OCI-LY7 (cell line): ENCODE results near the gene RALBP1. TPM values are rescaled to one million over a fixed set of nuclear protein-coding genes. Genes with fewer than 3 reads are reported as not detected.

Source experiments
- BruUV-seq: library from RNA; stranded (reverse); fragments of 400-500 nt; replicated peaks from 2 replicates; lab custom pipeline; 2021; lab: Mats Ljungman, UMichigan
- CTCF ChIA-PET: fragments of 300-600 bp; sonication (Branson Sonifier 250); formaldehyde crosslinking; loops from one replicate; lab custom pipeline; 2022; ENCODE audit warnings: antibody characterized with exemption; ENCODE audit not compliant: unreplicated experiment; lab: Charles Lee
- POLR2A ChIA-PET: fragments of 300-600 bp; sonication (Branson Sonifier 250); formaldehyde crosslinking; loops from one replicate; lab custom pipeline; 2022; ENCODE audit warnings: antibody characterized with exemption; lab: Charles Lee
- DNase-seq: peaks from one replicate; pipeline ENCODE4 v3.0.0-alpha.2; 2015; ENCODE audit warnings: low spot score
- H2AFZ ChIP-seq: fragments of 200-600 bp; sonication (generic), shearing (Covaris generic); 2 replicates; pipeline ENCODE4 v1.6.1; 2014; ENCODE audit warnings: mild to moderate bottlenecking, antibody characterized with exemption, low read length, moderate library complexity
- H3K27ac ChIP-seq: fragments of 200-600 bp; sonication (generic); 2 replicates; pipeline ENCODE4 v1.5.1; 2014; ENCODE audit warnings: mixed run types, low read depth, mild to moderate bottlenecking, moderate library complexity, low read length, inconsistent platforms; ENCODE audit not compliant: poor library complexity, severe bottlenecking
- H3K36me3 ChIP-seq: fragments of 200-600 bp; sonication (generic); 2 replicates; pipeline ENCODE4 v1.6.1; 2014; ENCODE audit warnings: mild to moderate bottlenecking, antibody characterized with exemption, low read length, moderate library complexity, mixed read lengths; ENCODE audit not compliant: insufficient read depth
- H3K4me1 ChIP-seq: fragments of 200-600 bp; sonication (generic); 2 replicates; pipeline ENCODE4 v1.5.1; 2014; ENCODE audit warnings: mild to moderate bottlenecking, low read length; ENCODE audit not compliant: insufficient read depth, poor library complexity, severe bottlenecking
- H3K4me2 ChIP-seq: fragments of 200-600 bp; sonication (generic); 2 replicates; pipeline ENCODE4 v1.6.1; 2014; ENCODE audit warnings: mild to moderate bottlenecking, low read length
- H3K4me3 ChIP-seq: fragments of 200-600 bp; sonication (generic); 2 replicates; pipeline ENCODE4 v1.5.1; 2014; ENCODE audit warnings: mild to moderate bottlenecking, low read depth, low read length; ENCODE audit not compliant: poor library complexity, severe bottlenecking
- H3K79me2 ChIP-seq: fragments of 200-600 bp; sonication (generic); 2 replicates; pipeline ENCODE4 v1.6.1; 2016; ENCODE audit warnings: low read depth, mild to moderate bottlenecking, low read length, moderate library complexity, mixed read lengths; ENCODE audit not compliant: insufficient read depth
- H3K9me2 ChIP-seq: fragments of 200-600 bp; sonication (generic); 2 replicates; pipeline ENCODE4 v1.6.1; 2016; ENCODE audit warnings: mild to moderate bottlenecking, low read length, mixed read lengths; ENCODE audit not compliant: insufficient read depth
- H3K9me3 ChIP-seq: fragments of 200-600 bp; sonication (generic); 2 replicates; pipeline ENCODE4 v1.6.1; 2014; ENCODE audit warnings: mild to moderate bottlenecking, mixed run types, low read length, mixed read lengths
- H4K20me1 ChIP-seq: fragments of 200-600 bp; sonication (generic); 2 replicates; pipeline ENCODE4 v1.6.1; 2014; ENCODE audit warnings: mild to moderate bottlenecking, antibody characterized with exemption, low read length, moderate library complexity, mixed read lengths; ENCODE audit not compliant: insufficient read depth
- CTCF ChIP-seq: fragments of 200-600 bp; sonication (generic); conservative IDR thresholded peaks from 2 replicates; pipeline ENCODE4 v1.5.1; 2014; ENCODE audit warnings: mild to moderate bottlenecking, antibody characterized with exemption, low read length, moderate library complexity, mixed read lengths
- EZH2phosphoT487 ChIP-seq: fragments of 200-600 bp; sonication (generic); IDR thresholded peaks from 2 replicates; pipeline ENCODE4 v1.6.1; 2018; ENCODE audit warnings: low read depth, borderline replicate concordance, mild to moderate bottlenecking, mixed run types, antibody characterized with exemption, low read length, moderate library complexity, mixed read lengths
- intact Hi-C: fragments of 100-400 bp; cut with micrococcal nuclease; formaldehyde crosslinking; loops from one replicate; pipeline ENCODE4 v1.10.0; 2022; ENCODE audit not compliant: unreplicated experiment
- small RNA-seq: library from RNA; depleted of rRNA; stranded (forward); fragments of <200 nt; gene quantifications from one replicate; pipeline ENCODE3, GENCODE V24; 2014
- total RNA-seq, 2 experiments: library from RNA; depleted of rRNA in 1 of 2; stranded (reverse); fragments of >200 nt in 1 of 2; shearing (Covaris generic) in 1 of 2; gene quantifications; 2 replicates each; pipeline ENCODE4 v1.2.3, GENCODE V29; 2014 to 2022

Gene RALBP1
- total RNA-seq, 2 experiments from 2014 or later = 78.5 to 96.0 TPM

- Histone ChIP-seq H2AFZ (no peak overlapping the region), H3K79me2 (no peaks in the 10 kb centered on the region), H4K20me1 (no peaks in the 10 kb centered on the region), H3K9me3 (no peaks in the 10 kb centered on the region), H3K27ac (no peak overlapping the region), H3K9me2 (no peaks in the 10 kb centered on the region), H3K4me1 (no peaks in the 10 kb centered on the region), H3K36me3 (peaks cover 77% of the 10 kb centered on the region), H3K4me3 (no peak overlapping the region), H3K4me2 (no peak overlapping the region)
- no TSS peak for BruUV-seq
- POLR2A ChIA-PET = interaction anchor here (0.7 kb wide), 1 partner anchor 29 kb away, joined by 3 read pairs; no protein-coding TSS in a partner anchor
- no peak for TF ChIP-seq CTCF
- TF ChIP-seq EZH2phosphoT487 = no peak
- DNase-seq = no peak
- CTCF ChIA-PET = no interaction called here
- intact Hi-C loops = no loop called here
Measured at GRCh38 chr18:9586814-9587213, 111.5 kb downstream of the RALBP1 start.

Small RNA genes lying within 50 kb of the gene (small RNA-seq; reads per million reads assigned to genes)
- gene RNU2-27P = not detected

Other genes with a start within 250 kb of the RALBP1 start
- gene TWSG1, start 140.7 kb upstream of the RALBP1 start, total RNA-seq (2014; rRNA removed; shearing (Covaris generic)) = 7.4 and 7.5 TPM in 2 replicates
- gene TWSG1, start 140.7 kb upstream of the RALBP1 start, total RNA-seq (2022) = 10.9 and 11.6 TPM in 2 replicates
- 64.9 and 95.9 TPM in 2 replicates for gene PPP4R1, start 139.0 kb downstream of the RALBP1 start, total RNA-seq (2014; rRNA removed; shearing (Covaris generic))
- 60.9 and 72.4 TPM in 2 replicates for gene PPP4R1, start 139.0 kb downstream of the RALBP1 start, total RNA-seq (2022)
- gene RAB31, start 232.8 kb downstream of the RALBP1 start, total RNA-seq (2014; rRNA removed; shearing (Covaris generic)) = not detected in 2 replicates
- not detected in 2 replicates for gene RAB31, start 232.8 kb downstream of the RALBP1 start, total RNA-seq (2022)